ENCODE data around the gene PER1. TPM values are rescaled to one million over a fixed set of nuclear protein-coding genes. Genes with fewer than 3 reads are reported as not detected.

PER1 gene
- total and polyA plus RNA-seq, 2 of the 13 experiments (the other 11 are each of a cell fraction or from before 2014, with no cell fraction given) = 2.6 to 3.6 TPM

GRCh38 chr17:8187517-8188262, 35.5 kb upstream of the PER1 start (continued):
- TF ChIP-seq CBFB (CRISPR knock-in tag; IDR thresholded peaks at IDR 0.05) (peak; percentile 62; the same call in 1 of the 2 replicates), ZBTB38 (CRISPR knock-in tag; IDR thresholded peaks at IDR 0.05) (no peak), NFYB (CRISPR knock-in tag; IDR thresholded peaks at IDR 0.05) (peak; percentile 50; the same call in 1 of the 2 replicates), SETDB1 (CRISPR knock-in tag; IDR thresholded peaks at IDR 0.05; ENCODE audit: borderline replicate concordance) (no peak), RARA (CRISPR knock-in tag; IDR thresholded peaks at IDR 0.05) (peak; percentile 32; the same call in 1 of the 2 replicates), HMGA1 (CRISPR knock-in tag; conservative IDR thresholded peaks at IDR 0.05) (no peak), SP1 (IDR thresholded peaks at IDR 0.05) (no peak), SP1 (CRISPR knock-in tag; IDR thresholded peaks at IDR 0.05) (peak; percentile 72; the same call in 1 of the 2 replicates), FOXK1 (CRISPR knock-in tag; IDR thresholded peaks at IDR 0.05; ENCODE audit: borderline replicate concordance, low read depth) (peak; percentile 53; the same call in 1 of the 2 replicates), BRD4 (CRISPR knock-in tag; IDR thresholded peaks at IDR 0.05) (no peak), POLR2AphosphoS2 (IDR thresholded peaks at IDR 0.05; ENCODE audit: low read depth, low read length) (no peak), ZNF788 (CRISPR knock-in tag; IDR thresholded peaks at IDR 0.05; ENCODE audit: borderline replicate concordance) (peak; percentile 17; the same call in 1 of the 2 replicates), SKI (IDR thresholded peaks at IDR 0.05; ENCODE audit: partially characterized antibody) (peak; percentile 25), ZNF343 (CRISPR knock-in tag; IDR thresholded peaks at IDR 0.05) (no peak; the same call in 1 of the 2 replicates), ZNF639 (CRISPR knock-in tag; conservative IDR thresholded peaks at IDR 0.05) (no peak; the same call in 1 of the 2 replicates), HNRNPLL (IDR thresholded peaks at IDR 0.05; ENCODE audit: low read depth, low read length, poor library complexity, severe bottlenecking) (peak; percentile 32), ZNF232 (CRISPR knock-in tag; IDR thresholded peaks at IDR 0.05; ENCODE audit: borderline replicate concordance) (no peak), ZMYM3 (CRISPR knock-in tag; IDR thresholded peaks at IDR 0.05) (no peak), ZNF564 (CRISPR knock-in tag; IDR thresholded peaks at IDR 0.05) (0 out of 2 replicates have a peak, but pooled peaks have one; percentile 56), ZNF569 (CRISPR knock-in tag; IDR thresholded peaks at IDR 0.05; ENCODE audit: borderline replicate concordance) (no peak), ZFP82 (CRISPR knock-in tag; IDR thresholded peaks at IDR 0.05; ENCODE audit: borderline replicate concordance) (no peak), SIX4 (CRISPR knock-in tag; IDR thresholded peaks at IDR 0.05) (0 out of 2 replicates have a peak, but pooled peaks have one; percentile 3), NKX3-1 (CRISPR knock-in tag; IDR thresholded peaks at IDR 0.05) (peak; percentile 73; the same call in 1 of the 2 replicates), ARID5B (CRISPR knock-in tag; IDR thresholded peaks at IDR 0.05) (no peak; the same call in 1 of the 2 replicates), SRSF1 (optimal IDR thresholded peaks at IDR 0.05; ENCODE audit: low read depth, low read length) (no peak), KLF13 (CRISPR knock-in tag; IDR thresholded peaks at IDR 0.05) (0 out of 2 replicates have a peak, but pooled peaks have one; percentile 85)

All from HepG2 (cell line).